ENCODE measurements around the gene NCKIPSD.

The NCKIPSD gene

DNA sequence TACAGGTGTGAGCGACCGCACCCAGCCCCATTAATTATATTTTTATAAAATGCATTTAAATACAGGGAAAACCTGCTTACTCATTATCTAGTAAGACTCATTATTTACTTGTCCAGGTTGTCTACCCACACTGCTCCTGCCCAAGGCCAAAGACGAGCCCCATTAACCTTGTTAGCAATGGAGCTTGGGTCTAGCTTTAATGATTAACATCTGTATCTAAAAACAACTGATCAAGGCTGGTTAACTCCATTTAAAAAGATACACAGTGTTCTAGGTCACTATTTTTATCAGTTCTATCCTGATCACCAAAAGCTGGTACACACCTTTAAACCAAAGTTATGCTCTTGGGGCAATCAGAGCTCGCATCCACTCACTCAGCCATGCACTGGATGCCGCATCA is 10.4 kb upstream of the NCKIPSD start:
- no peak for DNase-seq

- DNase-seq, result no peak
Observed at GRCh38 chr3:48695393-48695753, 9.7 kb upstream of the NCKIPSD start.

DNA sequence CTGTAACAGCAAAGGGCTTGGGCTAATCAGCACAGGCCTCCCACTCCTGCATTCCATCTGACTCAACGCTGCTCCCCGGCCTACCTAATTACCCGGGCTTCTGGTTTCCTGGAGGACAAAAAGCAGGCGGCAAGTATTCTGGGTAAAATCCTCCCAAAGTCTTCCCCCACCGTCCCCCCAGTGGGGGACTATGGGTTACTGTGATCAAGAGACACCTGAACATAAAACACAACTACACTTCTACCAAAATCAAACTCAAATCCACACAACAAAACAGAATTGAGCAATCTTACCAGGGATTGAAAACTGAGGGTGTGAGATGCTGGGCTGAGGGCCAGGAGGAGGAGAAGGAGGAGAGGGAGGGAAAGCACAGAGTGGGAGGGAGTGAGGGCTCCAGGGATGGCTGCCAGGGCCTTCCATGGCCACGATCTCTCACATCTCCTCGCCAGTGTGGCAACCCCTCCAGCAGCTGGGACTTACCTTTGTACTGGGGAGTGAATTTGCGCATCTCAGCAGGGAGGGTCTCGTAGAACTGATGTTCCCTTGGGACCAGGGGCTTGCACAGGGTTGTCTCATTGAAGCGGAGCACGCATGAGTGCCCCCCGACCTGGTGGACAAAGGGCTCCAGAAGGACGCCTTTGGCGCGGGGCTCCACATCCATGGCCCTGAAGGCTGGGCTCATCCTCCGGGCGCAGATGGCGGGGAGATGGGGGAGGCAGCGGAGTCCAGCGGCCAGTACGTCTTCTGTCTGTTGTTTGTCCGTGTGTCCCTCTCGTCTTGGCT is 9.1 kb upstream of the NCKIPSD start:
- DNase-seq, result no peak

GRCh38 chr3:48693826-48694225 is 8.1 kb upstream of the NCKIPSD start:
- DNase-seq, result no peak

- no peak for DNase-seq
Observed at GRCh38 chr3:48692551-48692950, 6.8 kb upstream of the NCKIPSD start.

DNA sequence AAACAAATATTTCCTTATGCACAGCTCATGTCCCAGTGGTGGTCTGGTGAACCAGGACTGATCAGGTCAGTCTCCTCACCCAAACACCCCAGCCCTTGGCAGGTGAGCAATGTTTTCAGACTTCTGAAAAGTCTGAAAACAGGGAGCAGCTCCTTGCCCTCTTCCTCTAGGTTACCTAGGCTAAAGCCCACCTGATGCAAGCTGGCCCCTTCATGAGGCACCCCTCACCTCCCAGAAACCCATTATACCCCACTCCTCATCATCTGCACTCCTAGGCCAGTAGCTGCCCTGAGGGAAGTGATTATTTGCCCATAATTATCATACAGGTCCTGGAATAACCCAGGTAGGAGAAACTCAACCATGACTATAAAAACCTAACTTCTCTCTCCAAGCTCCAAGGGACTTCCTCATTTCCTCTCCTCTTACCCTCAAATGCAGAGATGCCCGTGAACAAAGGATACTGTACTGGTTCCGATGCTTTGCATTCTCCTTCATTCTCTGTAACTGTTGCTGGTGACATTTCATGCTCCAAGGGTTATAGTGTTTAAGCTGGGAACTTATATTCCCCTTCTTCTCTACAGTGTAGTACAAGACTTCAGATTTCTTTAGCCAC is 5.2 kb upstream of the NCKIPSD start:
- DNase-seq, result no peak

- no peak for DNase-seq
Observed at GRCh38 chr3:48689384-48689783, 3.7 kb upstream of the NCKIPSD start.

- DNase-seq, result no peak
Observed at GRCh38 chr3:48688737-48689075, 3.0 kb upstream of the NCKIPSD start.

DNA sequence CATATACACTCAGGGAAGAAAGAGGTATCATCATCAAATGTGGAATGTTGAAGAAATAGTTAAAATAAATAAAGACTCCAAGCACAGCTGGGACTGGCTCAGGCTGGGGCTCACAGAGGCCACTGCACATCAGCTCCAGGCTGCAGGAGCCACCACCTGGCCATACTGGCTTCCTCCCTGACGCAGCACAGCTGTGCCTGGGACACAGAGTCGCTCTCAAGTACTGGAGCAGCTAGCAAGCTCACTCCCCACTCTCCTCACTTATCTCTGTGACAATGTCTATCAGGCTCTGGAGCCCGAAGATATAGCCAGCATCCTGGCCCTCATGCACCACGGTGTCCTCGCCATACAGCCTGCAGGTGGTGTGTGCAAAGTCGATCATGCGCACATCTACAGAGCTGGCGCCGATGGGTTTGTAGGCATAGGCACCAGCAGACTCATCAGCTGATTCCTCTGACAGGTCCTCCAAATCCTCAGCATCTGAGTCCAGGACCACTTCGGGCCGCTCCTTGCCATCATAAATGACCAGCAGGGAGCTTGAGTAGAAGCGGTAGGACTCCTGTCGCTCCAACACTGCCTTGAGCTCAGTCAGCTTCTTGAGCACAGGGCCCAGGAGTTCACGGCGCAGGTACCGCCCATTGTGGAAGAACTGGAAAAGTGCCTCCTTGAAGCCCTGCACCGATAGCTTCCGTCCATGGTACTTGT is 2.5 kb upstream of the NCKIPSD start:
- DNase-seq, result no peak

GRCh38 chr3:48687220-48687678 is 1.5 kb upstream of the NCKIPSD start:
- no peak for DNase-seq

- no peak for DNase-seq
Observed at GRCh38 chr3:48686538-48687219, 964 bp upstream of the NCKIPSD start.

GRCh38 chr3:48685293-48685602 is 467 bp downstream of the NCKIPSD start:
- DNase-seq, result no peak

DNA sequence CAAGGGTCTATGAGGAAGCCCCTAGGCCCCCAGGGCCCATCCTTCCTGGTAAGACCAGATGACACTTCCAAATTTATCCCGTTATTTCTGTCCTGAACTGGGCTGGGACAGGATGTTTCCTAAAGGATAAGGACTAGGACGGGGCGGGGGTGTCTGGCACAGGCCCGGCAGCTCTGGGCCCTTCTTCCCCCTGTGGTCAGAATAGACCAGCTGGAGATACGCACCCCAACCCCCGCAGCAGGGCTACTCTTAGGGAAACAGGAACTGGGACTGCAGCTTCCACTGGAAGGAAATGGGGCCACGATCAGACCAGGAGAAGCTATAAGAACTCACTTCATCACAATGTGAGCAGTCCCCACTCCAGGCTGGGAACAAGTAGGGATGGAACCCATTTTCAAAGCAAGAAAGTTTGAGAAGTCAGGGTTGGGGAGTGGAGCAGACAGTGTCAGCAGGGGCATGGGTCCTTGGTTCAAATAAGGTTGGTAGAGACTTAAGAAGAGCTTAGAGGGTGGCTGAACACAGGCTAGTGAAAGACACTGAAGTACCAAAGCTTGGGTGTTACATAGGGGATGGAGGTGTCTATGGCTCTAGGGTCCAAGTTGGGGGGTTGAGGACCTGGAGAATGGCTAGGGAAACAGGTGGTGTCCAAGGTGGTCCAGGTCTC is 1.1 kb downstream of the NCKIPSD start:
- no peak for DNase-seq

- DNase-seq, result no peak
Observed at GRCh38 chr3:48684054-48684349, 1.7 kb downstream of the NCKIPSD start.

DNA sequence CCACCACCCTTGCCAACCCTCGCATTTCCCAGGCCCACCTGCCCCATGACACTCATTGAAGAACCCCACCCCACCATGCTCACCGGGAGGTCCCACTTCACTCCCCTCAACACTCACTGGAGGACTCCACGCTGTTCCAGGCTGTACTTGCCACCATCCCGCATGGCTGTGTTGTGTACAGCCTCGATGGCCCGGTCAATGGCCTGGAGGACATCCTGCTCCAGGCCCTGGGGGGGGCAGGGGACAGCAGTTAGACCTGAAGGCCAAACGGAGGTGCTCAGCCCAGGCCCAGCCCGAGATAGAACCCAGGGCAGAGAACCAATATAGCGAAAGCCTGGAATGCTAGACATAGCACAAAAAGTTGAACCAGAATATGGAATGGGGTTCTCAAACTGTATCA is 2.9 kb downstream of the NCKIPSD start:
- no peak for DNase-seq

GRCh38 chr3:48681974-48682610 is 3.6 kb downstream of the NCKIPSD start:
- no peak for DNase-seq

- no peak for DNase-seq
Observed at GRCh38 chr3:48681541-48681880, 4.2 kb downstream of the NCKIPSD start.

GRCh38 chr3:48680811-48681540 is 4.7 kb downstream of the NCKIPSD start:
- no peak for DNase-seq

GRCh38 chr3:48679411-48680391 is 6.0 kb downstream of the NCKIPSD start:
- DNase-seq, result no peak

DNA sequence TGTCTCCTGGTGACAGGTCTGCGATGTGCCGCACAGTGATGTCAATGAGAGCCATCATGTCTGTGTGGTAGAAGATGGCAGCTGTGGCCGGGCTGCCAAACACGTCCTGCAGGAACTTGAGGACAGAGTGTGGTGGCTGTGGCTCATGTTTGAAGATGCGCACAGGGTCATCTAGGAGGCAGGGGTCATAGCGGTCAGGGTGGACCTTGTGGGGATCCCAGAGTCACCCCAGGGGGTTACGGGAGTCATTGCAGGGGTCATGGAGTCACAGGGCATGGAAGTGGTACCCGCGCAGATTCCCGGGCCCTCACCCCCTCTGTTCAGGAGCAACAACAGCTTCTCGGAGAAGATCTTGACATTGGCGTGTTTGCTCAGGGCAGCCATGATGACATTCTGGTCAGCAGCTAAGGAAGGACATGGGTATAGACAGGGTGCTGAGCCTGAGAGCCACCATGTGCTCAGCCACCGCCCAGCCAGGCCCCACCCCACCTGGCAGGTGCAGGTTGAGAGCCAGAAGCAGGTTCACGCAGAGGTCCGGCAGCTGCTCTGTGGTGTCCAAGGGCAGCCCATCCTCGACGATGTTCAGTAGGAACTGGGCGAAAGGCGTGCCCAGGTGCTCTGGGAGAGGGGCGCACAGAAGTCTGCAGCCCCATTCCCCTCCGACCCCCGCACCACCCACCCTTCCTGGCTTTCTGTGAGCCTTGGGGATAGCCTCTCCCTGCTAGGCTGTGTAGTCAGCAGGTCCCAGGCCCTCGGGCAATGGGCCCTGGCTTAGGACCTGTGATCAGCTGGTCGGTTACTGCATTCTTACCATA is 6.9 kb downstream of the NCKIPSD start:
- DNase-seq, result no peak

Measured in activated T-cell treated with anti-CD3 and anti-CD28 coated beads, Interleukin-2, amount 50 U/mL, for 48 hours (primary cell).